Measurements from ENCODE around the gene SEMA4F.

Gene SEMA4F

GRCh38 chr2:74671479-74671878 lies 17.4 kb downstream of the SEMA4F start:
- H3K27me3 ChIP-seq (ENCODE audit: insufficient read depth, low read length): no peaks in the 10 kb centered on the region
- H3K36me3 ChIP-seq (ENCODE audit: insufficient read depth, low read length): no peaks in the 10 kb centered on the region
- H3K4me1 ChIP-seq (ENCODE audit: insufficient read depth, low read length): no peaks in the 10 kb centered on the region
- H3K4me3 ChIP-seq (ENCODE audit: low read length): no peak overlapping the region
- no peaks in the 10 kb centered on the region for H3K9me3 ChIP-seq (ENCODE audit: insufficient read depth, low read depth, low read length)
- no peak overlapping the region for H3K9ac ChIP-seq (ENCODE audit: low read depth, low read length)
- H3K27ac ChIP-seq (ENCODE audit: low read depth, low read length): no peak overlapping the region

GRCh38 chr2:74673826-74674528 lies 19.9 kb downstream of the SEMA4F start:
- Histone ChIP-seq H3K4me3 (ENCODE audit: low read length) (no peak overlapping the region), H3K4me1 (ENCODE audit: insufficient read depth, low read length) (no peaks in the 10 kb centered on the region), H3K9ac (ENCODE audit: low read depth, low read length) (no peak overlapping the region), H3K36me3 (ENCODE audit: insufficient read depth, low read length) (no peaks in the 10 kb centered on the region), H3K27ac (ENCODE audit: low read depth, low read length) (no peak overlapping the region), H3K27me3 (ENCODE audit: insufficient read depth, low read length) (no peaks in the 10 kb centered on the region), H3K9me3 (ENCODE audit: insufficient read depth, low read depth, low read length) (no peaks in the 10 kb centered on the region)
- WGBS: 97% methylated on average over 7 of the region's 7 CpGs

- WGBS: 89% methylated on average over 6 of the region's 6 CpGs
- Histone ChIP-seq H3K27ac (ENCODE audit: low read depth, low read length) (no peak overlapping the region), H3K27me3 (ENCODE audit: insufficient read depth, low read length) (no peaks in the 10 kb centered on the region), H3K4me1 (ENCODE audit: insufficient read depth, low read length) (no peaks in the 10 kb centered on the region), H3K36me3 (ENCODE audit: insufficient read depth, low read length) (no peaks in the 10 kb centered on the region), H3K9ac (ENCODE audit: low read depth, low read length) (no peak overlapping the region), H3K4me3 (ENCODE audit: low read length) (no peak overlapping the region), H3K9me3 (ENCODE audit: insufficient read depth, low read depth, low read length) (no peaks in the 10 kb centered on the region)
Observed at GRCh38 chr2:74675090-74675489, 21.0 kb downstream of the SEMA4F start.

- 89% methylated on average over 4 of the region's 4 CpGs for WGBS
- H3K9ac ChIP-seq (ENCODE audit: low read depth, low read length): no peak overlapping the region
- no peak overlapping the region for H3K4me3 ChIP-seq (ENCODE audit: low read length)
- H3K27ac ChIP-seq (ENCODE audit: low read depth, low read length): no peak overlapping the region
- no peaks in the 10 kb centered on the region for H3K4me1 ChIP-seq (ENCODE audit: insufficient read depth, low read length)
- H3K36me3 ChIP-seq (ENCODE audit: insufficient read depth, low read length): no peaks in the 10 kb centered on the region
- H3K27me3 ChIP-seq (ENCODE audit: insufficient read depth, low read length): no peaks in the 10 kb centered on the region
- H3K9me3 ChIP-seq (ENCODE audit: insufficient read depth, low read depth, low read length): no peaks in the 10 kb centered on the region
Observed at GRCh38 chr2:74676331-74676730, 22.3 kb downstream of the SEMA4F start.

GRCh38 chr2:74679615-74680014 lies 25.6 kb downstream of the SEMA4F start:
- H3K27me3 ChIP-seq (ENCODE audit: insufficient read depth, low read length): no peaks in the 10 kb centered on the region
- no peaks in the 10 kb centered on the region for H3K36me3 ChIP-seq (ENCODE audit: insufficient read depth, low read length)
- no peaks in the 10 kb centered on the region for H3K9me3 ChIP-seq (ENCODE audit: insufficient read depth, low read depth, low read length)
- WGBS: 95% methylated on average over 15 of the region's 15 CpGs
- no peak overlapping the region for H3K27ac ChIP-seq (ENCODE audit: low read depth, low read length)
- H3K4me1 ChIP-seq (ENCODE audit: insufficient read depth, low read length): no peaks in the 10 kb centered on the region
- no peak overlapping the region for H3K4me3 ChIP-seq (ENCODE audit: low read length)
- H3K9ac ChIP-seq (ENCODE audit: low read depth, low read length): no peak overlapping the region

- H3K9ac ChIP-seq (ENCODE audit: low read depth, low read length): no peak overlapping the region
- H3K36me3 ChIP-seq (ENCODE audit: insufficient read depth, low read length): no peaks in the 10 kb centered on the region
- H3K27me3 ChIP-seq (ENCODE audit: insufficient read depth, low read length): no peaks in the 10 kb centered on the region
- no peak overlapping the region for H3K4me3 ChIP-seq (ENCODE audit: low read length)
- H3K4me1 ChIP-seq (ENCODE audit: insufficient read depth, low read length): no peaks in the 10 kb centered on the region
- no peaks in the 10 kb centered on the region for H3K9me3 ChIP-seq (ENCODE audit: insufficient read depth, low read depth, low read length)
- no peak overlapping the region for H3K27ac ChIP-seq (ENCODE audit: low read depth, low read length)
Observed at GRCh38 chr2:74682501-74682900, 28.5 kb downstream of the SEMA4F start.

GRCh38 chr2:74685408-74685807 lies 31.4 kb downstream of the SEMA4F start:
- Histone ChIP-seq H3K9me3 (ENCODE audit: insufficient read depth, low read depth, low read length) (no peaks in the 10 kb centered on the region), H3K4me1 (ENCODE audit: insufficient read depth, low read length) (no peaks in the 10 kb centered on the region), H3K36me3 (ENCODE audit: insufficient read depth, low read length) (no peaks in the 10 kb centered on the region), H3K27ac (ENCODE audit: low read depth, low read length) (no peak overlapping the region), H3K9ac (ENCODE audit: low read depth, low read length) (no peak overlapping the region), H3K27me3 (ENCODE audit: insufficient read depth, low read length) (no peaks in the 10 kb centered on the region), H3K4me3 (ENCODE audit: low read length) (no peak overlapping the region)
- 82% methylated on average over 2 of the region's 3 CpGs for WGBS

GRCh38 chr2:74688881-74689280 lies 34.8 kb downstream of the SEMA4F start:
- no peak overlapping the region for H3K27ac ChIP-seq (ENCODE audit: low read depth, low read length)
- WGBS: 100% methylated on average over 1 of the region's 1 CpG
- no peaks in the 10 kb centered on the region for H3K4me1 ChIP-seq (ENCODE audit: insufficient read depth, low read length)
- no peak overlapping the region for H3K9ac ChIP-seq (ENCODE audit: low read depth, low read length)
- no peak overlapping the region for H3K4me3 ChIP-seq (ENCODE audit: low read length)
- no peaks in the 10 kb centered on the region for H3K27me3 ChIP-seq (ENCODE audit: insufficient read depth, low read length)
- no peaks in the 10 kb centered on the region for H3K9me3 ChIP-seq (ENCODE audit: insufficient read depth, low read depth, low read length)
- no peaks in the 10 kb centered on the region for H3K36me3 ChIP-seq (ENCODE audit: insufficient read depth, low read length)

GRCh38 chr2:74689671-74690070 lies 35.6 kb downstream of the SEMA4F start:
- Histone ChIP-seq H3K27ac (ENCODE audit: low read depth, low read length) (no peak overlapping the region), H3K27me3 (ENCODE audit: insufficient read depth, low read length) (no peaks in the 10 kb centered on the region), H3K36me3 (ENCODE audit: insufficient read depth, low read length) (no peaks in the 10 kb centered on the region), H3K9me3 (ENCODE audit: insufficient read depth, low read depth, low read length) (no peaks in the 10 kb centered on the region), H3K4me3 (ENCODE audit: low read length) (no peak overlapping the region), H3K4me1 (ENCODE audit: insufficient read depth, low read length) (no peaks in the 10 kb centered on the region), H3K9ac (ENCODE audit: low read depth, low read length) (no peak overlapping the region)
- 84% methylated on average over 3 of the region's 3 CpGs for WGBS

- no peak overlapping the region for H3K9ac ChIP-seq (ENCODE audit: low read depth, low read length)
- H3K4me3 ChIP-seq (ENCODE audit: low read length): no peak overlapping the region
- no peak overlapping the region for H3K27ac ChIP-seq (ENCODE audit: low read depth, low read length)
- no peaks in the 10 kb centered on the region for H3K27me3 ChIP-seq (ENCODE audit: insufficient read depth, low read length)
- H3K9me3 ChIP-seq (ENCODE audit: insufficient read depth, low read depth, low read length): no peaks in the 10 kb centered on the region
- 43% methylated on average over 3 of the region's 4 CpGs for WGBS
- H3K36me3 ChIP-seq (ENCODE audit: insufficient read depth, low read length): no peaks in the 10 kb centered on the region
- H3K4me1 ChIP-seq (ENCODE audit: insufficient read depth, low read length): no peaks in the 10 kb centered on the region
Observed at GRCh38 chr2:74690571-74690970, 36.5 kb downstream of the SEMA4F start.

- H3K4me1 ChIP-seq (ENCODE audit: insufficient read depth, low read length): no peaks in the 10 kb centered on the region
- no peaks in the 10 kb centered on the region for H3K36me3 ChIP-seq (ENCODE audit: insufficient read depth, low read length)
- H3K4me3 ChIP-seq (ENCODE audit: low read length): no peak overlapping the region
- no peaks in the 10 kb centered on the region for H3K27me3 ChIP-seq (ENCODE audit: insufficient read depth, low read length)
- H3K9me3 ChIP-seq (ENCODE audit: insufficient read depth, low read depth, low read length): no peaks in the 10 kb centered on the region
- no peak overlapping the region for H3K9ac ChIP-seq (ENCODE audit: low read depth, low read length)
- WGBS: 89% methylated on average over 5 of the region's 5 CpGs
- no peak overlapping the region for H3K27ac ChIP-seq (ENCODE audit: low read depth, low read length)
Observed at GRCh38 chr2:74691929-74692328, 37.9 kb downstream of the SEMA4F start.

- H3K36me3 ChIP-seq (ENCODE audit: insufficient read depth, low read length): no peaks in the 10 kb centered on the region
- H3K27ac ChIP-seq (ENCODE audit: low read depth, low read length): no peak overlapping the region
- no peaks in the 10 kb centered on the region for H3K27me3 ChIP-seq (ENCODE audit: insufficient read depth, low read length)
- no peaks in the 10 kb centered on the region for H3K9me3 ChIP-seq (ENCODE audit: insufficient read depth, low read depth, low read length)
- no peak overlapping the region for H3K9ac ChIP-seq (ENCODE audit: low read depth, low read length)
- H3K4me3 ChIP-seq (ENCODE audit: low read length): no peak overlapping the region
- no peaks in the 10 kb centered on the region for H3K4me1 ChIP-seq (ENCODE audit: insufficient read depth, low read length)
Observed at GRCh38 chr2:74693213-74693612, 39.2 kb downstream of the SEMA4F start.

All from HUES64 (cell line).